ENCODE measurements around the gene OR51V1. TPM values are rescaled to one million over a fixed set of nuclear protein-coding genes. Genes with fewer than 3 reads are reported as not detected.
"Not testable (repeated sequence)": the region's sequence is repeated elsewhere in the genome, so short reads cannot be mapped to it uniquely, and the experiment has no call there.

Gene OR51V1
- polyA plus RNA-seq, 2 of the 4 experiments (the other 2 are of a cell fraction) = not detected

GRCh38 chr11:5174934-5175333, 25.5 kb downstream of the OR51V1 start (continued):
- TF ChIP-seq, protein P1, sequence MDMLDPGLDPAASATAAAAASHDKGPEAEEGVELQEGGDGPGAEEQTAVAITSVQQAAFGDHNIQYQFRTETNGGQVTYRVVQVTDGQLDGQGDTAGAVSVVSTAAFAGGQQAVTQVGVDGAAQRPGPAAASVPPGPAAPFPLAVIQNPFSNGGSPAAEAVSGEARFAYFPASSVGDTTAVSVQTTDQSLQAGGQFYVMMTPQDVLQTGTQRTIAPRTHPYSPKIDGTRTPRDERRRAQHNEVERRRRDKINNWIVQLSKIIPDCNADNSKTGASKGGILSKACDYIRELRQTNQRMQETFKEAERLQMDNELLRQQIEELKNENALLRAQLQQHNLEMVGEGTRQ (IDR thresholded peaks at IDR 0.05) = no peak
- TF ChIP-seq EHMT2 (IDR thresholded peaks at IDR 0.05; ENCODE audit: low read depth) = no peak
- TF ChIP-seq, protein P2, sequence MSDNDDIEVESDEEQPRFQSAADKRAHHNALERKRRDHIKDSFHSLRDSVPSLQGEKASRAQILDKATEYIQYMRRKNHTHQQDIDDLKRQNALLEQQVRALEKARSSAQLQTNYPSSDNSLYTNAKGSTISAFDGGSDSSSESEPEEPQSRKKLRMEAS (IDR thresholded peaks at IDR 0.05) = no peak

DNA sequence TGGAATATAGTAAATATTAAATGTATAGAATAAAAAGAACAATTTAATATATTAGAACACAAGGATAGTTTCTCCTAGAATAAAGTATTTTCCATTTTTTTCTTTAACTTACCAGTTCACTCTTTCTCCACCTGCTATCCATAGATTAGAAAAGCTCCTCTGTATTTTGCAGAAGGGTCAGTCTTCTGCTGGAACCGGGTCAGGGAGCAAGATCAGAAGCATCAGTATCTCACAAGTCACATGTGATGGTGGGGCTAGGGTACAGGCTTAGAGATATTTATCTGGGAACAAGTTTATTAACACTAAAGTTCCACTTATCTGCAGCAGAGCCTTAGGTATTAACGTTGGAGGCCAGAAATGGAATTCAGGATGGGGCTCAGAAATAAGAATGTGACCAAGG, 28.6 kb downstream of the OR51V1 start:
- ChIA-PET CTCF (no interaction called here), POLR2A (no interaction called here)
- WGBS (ENCODE audit: missing lambda C conversion rate) = 3% methylated on average over 2 of the region's 2 CpGs
- Histone ChIP-seq H3K4me3 (no peak overlapping the region), H3K4me2 (no peak overlapping the region), H3K4me1 (no peaks in the 10 kb centered on the region), H3K9me3 (no peaks in the 10 kb centered on the region), H3K27ac (no peak overlapping the region)
- ATAC-seq = no peak
- no peak for TF ChIP-seq RFX5 (IDR thresholded peaks at IDR 0.05)
- no peak for FAIRE-seq
- no peak for DNase-seq (ENCODE audit: low read depth in 1 of 2, low spot score in 1 of 2)

- H3K4me2 ChIP-seq; POLR2A ChIA-PET; DNase-seq (ENCODE audit: low read depth in 1 of 2, low spot score in 1 of 2); FAIRE-seq; H3K9me3 ChIP-seq; CTCF ChIA-PET; H3K4me1 ChIP-seq; ATAC-seq; H3K27ac ChIP-seq; H3K4me3 ChIP-seq: not testable (repeated sequence)
Measured at GRCh38 chr11:5165898-5166297, 34.6 kb downstream of the OR51V1 start.

DNA sequence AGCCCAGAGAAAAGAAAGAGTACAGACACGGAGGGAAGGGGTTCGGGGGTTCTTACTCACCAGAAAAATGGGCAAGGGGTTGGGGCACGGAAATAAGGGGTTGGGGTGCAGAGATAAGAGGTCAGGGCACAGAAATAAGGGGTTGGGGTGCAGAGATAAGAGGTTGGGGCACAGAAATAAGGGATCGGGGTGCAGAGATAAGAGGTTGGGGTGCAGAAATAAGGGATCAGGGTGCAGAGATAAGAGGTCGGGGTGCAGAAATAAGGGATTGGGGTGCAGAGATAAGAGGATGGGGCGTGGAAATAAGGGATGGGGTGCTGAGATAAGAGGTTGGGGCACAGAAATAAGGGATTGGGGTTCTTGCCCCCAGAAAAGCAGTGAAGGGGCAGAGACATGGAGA, 35.7 kb downstream of the OR51V1 start:
- H3K27ac ChIP-seq; CTCF ChIA-PET; H3K4me1 ChIP-seq; DNase-seq (ENCODE audit: low read depth in 1 of 2, low spot score in 1 of 2); ATAC-seq; H3K4me2 ChIP-seq; H3K9me3 ChIP-seq; FAIRE-seq; POLR2A ChIA-PET; H3K4me3 ChIP-seq: not testable (repeated sequence)
- 25% methylated on average over 5 of the region's 6 CpGs for WGBS (ENCODE audit: missing lambda C conversion rate)

DNA sequence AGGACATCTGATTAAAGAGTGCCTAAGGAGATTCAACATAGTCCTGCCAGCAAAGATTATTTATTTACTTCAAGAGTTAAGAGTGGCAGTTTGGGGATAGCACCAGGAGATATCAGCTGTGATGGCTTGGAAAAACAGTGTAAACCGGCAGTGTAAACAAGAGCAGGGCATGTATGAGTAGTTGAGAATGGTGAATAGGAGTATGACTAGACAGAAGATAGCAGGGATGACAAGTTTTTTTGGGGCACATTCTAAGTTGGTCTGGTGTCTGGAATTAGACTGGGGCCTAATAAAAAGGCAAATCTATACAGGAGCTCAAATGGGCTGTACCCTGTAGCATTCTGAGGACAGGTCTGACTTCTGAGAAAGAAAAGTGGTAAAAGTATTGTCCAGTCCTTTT, 39.4 kb downstream of the OR51V1 start:
- ATAC-seq; POLR2A ChIA-PET; H3K4me2 ChIP-seq; H3K9me3 ChIP-seq; H3K27ac ChIP-seq; H3K4me1 ChIP-seq; H3K4me3 ChIP-seq; DNase-seq (ENCODE audit: low read depth in 1 of 2, low spot score in 1 of 2); CTCF ChIA-PET; FAIRE-seq: not testable (repeated sequence)
- 69% methylated on average over 1 of the region's 1 CpG for WGBS (ENCODE audit: missing lambda C conversion rate)

- WGBS (ENCODE audit: missing lambda C conversion rate) = 38% methylated on average over 4 of the region's 4 CpGs
- H3K4me3 ChIP-seq; FAIRE-seq; DNase-seq (ENCODE audit: low read depth in 1 of 2, low spot score in 1 of 2); H3K9me3 ChIP-seq; H3K27ac ChIP-seq; H3K4me2 ChIP-seq; ATAC-seq; POLR2A ChIA-PET; H3K4me1 ChIP-seq; CTCF ChIA-PET: not testable (repeated sequence)
Measured at GRCh38 chr11:5160217-5160616, 40.3 kb downstream of the OR51V1 start.

DNA sequence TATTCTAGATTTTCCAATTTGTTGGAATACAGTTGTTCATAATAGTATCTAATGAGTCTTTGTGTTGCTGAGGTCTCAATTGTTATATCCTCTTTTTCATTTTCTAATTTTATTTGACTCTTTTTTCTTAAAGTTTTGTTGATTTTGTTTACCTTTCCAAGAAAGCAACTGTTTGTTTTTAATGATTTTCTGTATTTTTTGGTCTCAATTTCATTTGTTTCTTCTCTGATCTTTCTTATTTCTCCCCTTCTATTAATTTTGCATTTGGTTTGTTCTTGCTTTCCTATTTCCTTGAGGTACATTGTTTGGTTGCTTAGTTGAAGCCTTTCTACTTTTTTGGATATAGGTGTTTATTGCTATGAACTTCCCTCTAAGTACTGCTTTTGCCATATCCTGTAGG, 40.7 kb downstream of the OR51V1 start:
- H3K4me2 ChIP-seq = no peak overlapping the region
- POLR2A ChIA-PET = no interaction called here
- CTCF ChIA-PET = no interaction called here

More for the DNA sequence above, 40.7 kb downstream of the OR51V1 start:
- DNase-seq (ENCODE audit: low read depth in 1 of 2, low spot score in 1 of 2) (no peak), ATAC-seq (no peak), FAIRE-seq (no peak)
- no peak overlapping the region for H3K4me3 ChIP-seq
- no peaks in the 10 kb centered on the region for H3K9me3 ChIP-seq
- no peak overlapping the region for H3K27ac ChIP-seq
- no peak for TF ChIP-seq SMC3 (IDR thresholded peaks at IDR 0.05)
- no peak for TF ChIP-seq EHMT2 (IDR thresholded peaks at IDR 0.05; ENCODE audit: low read depth)
- TF ChIP-seq PHF8 (IDR thresholded peaks at IDR 0.05; ENCODE audit: borderline replicate concordance, low read depth) = no peak
- TF ChIP-seq, protein P2 (IDR thresholded peaks at IDR 0.05) = no peak
- TF ChIP-seq MYC (IDR thresholded peaks at IDR 0.05; ENCODE audit: borderline replicate concordance, low read length) = no peak
- TF ChIP-seq ZNF302 (CRISPR knock-in tag; IDR thresholded peaks at IDR 0.05) = no peak
- TF ChIP-seq RARB (CRISPR knock-in tag; IDR thresholded peaks at IDR 0.05) = no peak
- TF ChIP-seq KDM1A (IDR thresholded peaks at IDR 0.05; ENCODE audit: low read depth) = no peak
- no peak for TF ChIP-seq FOXS1 (CRISPR knock-in tag; IDR thresholded peaks at IDR 0.05)
- TF ChIP-seq JUNB (IDR thresholded peaks at IDR 0.05) = no peak
- no peak for TF ChIP-seq NR3C1 (IDR thresholded peaks at IDR 0.05)
- TF ChIP-seq HEYL (CRISPR knock-in tag; IDR thresholded peaks at IDR 0.05) = no peak
- TF ChIP-seq FOSL2 (IDR thresholded peaks at IDR 0.05) = no peak
- TF ChIP-seq FOSL2 (CRISPR knock-in tag; IDR thresholded peaks at IDR 0.05) = no peak
- no peaks in the 10 kb centered on the region for H3K4me1 ChIP-seq
